HepG2 (cell line): ENCODE data around the gene ZNF771. TPM values are rescaled to one million over a fixed set of nuclear protein-coding genes. Genes with fewer than 3 reads are reported as not detected.

Experiments used
- CHD4 ChIP-seq: fragments of 200-600 bp; sonication (generic); IDR thresholded peaks from 2 replicates; pipeline ENCODE4 v1.7.0; 2017; ENCODE audit warnings: mild to moderate bottlenecking, low read length, borderline replicate concordance
- DPF2 ChIP-seq: sonication (generic); formaldehyde crosslinking; IDR thresholded peaks from 2 replicates; pipeline ENCODE4 v1.4.0; 2020; ENCODE audit warnings: mild to moderate bottlenecking, low read depth, missing genetic modification reagents, borderline replicate concordance
- EP300 ChIP-seq, 3 experiments: sonication (generic) in 1 of 3; formaldehyde crosslinking in 1 of 3; IDR thresholded peaks; 2 replicates each; pipeline versions ENCODE4 v1.5.1 to v1.6.1; 2011 to 2020; ENCODE audit warnings: low read depth in 2 of 3, low read length in 2 of 3, borderline replicate concordance in 1 of 3, improper control_type of control experiment in 1 of 3, mild to moderate bottlenecking in 1 of 3, missing genetic modification reagents in 1 of 3, moderate library complexity in 1 of 3
- GFI1 ChIP-seq: sonication (generic); formaldehyde crosslinking; IDR thresholded peaks from 2 replicates; pipeline ENCODE4 v1.5.0; 2020; ENCODE audit warnings: missing genetic modification reagents, mild to moderate bottlenecking, borderline replicate concordance
- HOXA3 ChIP-seq: sonication (generic); formaldehyde crosslinking; IDR thresholded peaks from 2 replicates; pipeline ENCODE4 v1.5.0; 2020; ENCODE audit warnings: missing genetic modification reagents
- KLF11 ChIP-seq: IDR thresholded peaks from 2 replicates; pipeline ENCODE4 v1.6.1; 2016; ENCODE audit warnings: missing compliant biosample characterization
- MYNN ChIP-seq: sonication (generic); formaldehyde crosslinking; IDR thresholded peaks from 2 replicates; pipeline ENCODE4 v1.4.0; 2020; ENCODE audit warnings: mild to moderate bottlenecking, low read depth, missing genetic modification reagents
- NFKB2 ChIP-seq: sonication (generic); formaldehyde crosslinking; IDR thresholded peaks from 2 replicates; pipeline ENCODE4 v1.4.0; 2020; ENCODE audit warnings: missing genetic modification reagents, borderline replicate concordance
- POLR2A ChIP-seq, 2 experiments: IDR thresholded peaks; 2 replicates each; pipeline ENCODE4 v1.6.1; 2011; ENCODE audit warnings: low read depth in 2 of 2, low read length in 2 of 2, mild to moderate bottlenecking in 1 of 2, moderate library complexity in 1 of 2; ENCODE audit not compliant: insufficient read depth in 1 of 2
- SMARCC2 ChIP-seq: fragments of 450-650 bp; IDR thresholded peaks from 2 replicates; pipeline ENCODE4 v1.6.1; 2017; ENCODE audit warnings: antibody characterized with exemption, mild to moderate bottlenecking
- U2AF1 ChIP-seq: fragments of 200-400 bp; formaldehyde crosslinking; optimal IDR thresholded peaks from 2 replicates; pipeline ENCODE3; 2017; ENCODE audit warnings: mild to moderate bottlenecking, low read depth, low read length
- ZFP90 ChIP-seq: sonication (generic); formaldehyde crosslinking; IDR thresholded peaks from 2 replicates; pipeline ENCODE4 v1.8.0; 2022; ENCODE audit warnings: missing genetic modification reagents, mild to moderate bottlenecking, inconsistent platforms, borderline replicate concordance
- ZNF17 ChIP-seq: sonication (generic); formaldehyde crosslinking; IDR thresholded peaks from 2 replicates; pipeline ENCODE4 v1.5.0; 2020; ENCODE audit warnings: mild to moderate bottlenecking, missing genetic modification reagents
- polyA plus RNA-seq, 8 experiments: library from polyadenylated mRNA; depleted of rRNA in 3 of 8; stranded (reverse) in 7 of 8; unstranded in 1 of 8; fragments of >200 nt; fragmentation: Illumina TruSeq in 4 of 8; extraction: Trizol in 4 of 8; gene quantifications; 2 replicates each; pipeline versions ENCODE4 v1.2.1 to v1.2.3, GENCODE V29; 2011 to 2016; ENCODE audit warnings: low read depth in 4 of 8, missing spikeins in 1 of 8, mixed read lengths in 1 of 8; ENCODE audit not compliant: insufficient read depth in 1 of 8
- total RNA-seq, 5 experiments: library from RNA; depleted of rRNA; stranded (reverse); fragments of >200 nt; fragmentation: Illumina TruSeq; extraction: Trizol; gene quantifications; 2 replicates each; pipeline ENCODE4 v1.2.3, GENCODE V29; 2016; ENCODE audit warnings: low read depth in 1 of 5
- TF ChIP-seq, protein P1 (sequence below): sonication (generic); formaldehyde crosslinking; IDR thresholded peaks from 2 replicates; pipeline ENCODE4 v1.4.0; 2020; ENCODE audit warnings: mild to moderate bottlenecking, missing genetic modification reagents, borderline replicate concordance
- TF ChIP-seq, protein P2 (sequence below): fragments of 450-650 bp; IDR thresholded peaks from 2 replicates; pipeline ENCODE4 v1.6.1; 2017; ENCODE audit warnings: mild to moderate bottlenecking
- TF ChIP-seq, protein P3 (sequence below): sonication (generic); formaldehyde crosslinking; conservative IDR thresholded peaks from 2 replicates; pipeline ENCODE4 v1.8.1; 2023; ENCODE audit warnings: missing genetic modification reagents
- TF ChIP-seq, protein P4 (sequence below): sonication (generic); formaldehyde crosslinking; IDR thresholded peaks from 2 replicates; pipeline ENCODE4 v1.9.0; 2022; ENCODE audit warnings: low read depth, missing genetic modification reagents

ZNF771 gene
- total and polyA plus RNA-seq, 2 of the 13 experiments (the other 11 are each of a cell fraction or from before 2014, with no cell fraction given), result 5.0 to 11.8 TPM

DNA sequence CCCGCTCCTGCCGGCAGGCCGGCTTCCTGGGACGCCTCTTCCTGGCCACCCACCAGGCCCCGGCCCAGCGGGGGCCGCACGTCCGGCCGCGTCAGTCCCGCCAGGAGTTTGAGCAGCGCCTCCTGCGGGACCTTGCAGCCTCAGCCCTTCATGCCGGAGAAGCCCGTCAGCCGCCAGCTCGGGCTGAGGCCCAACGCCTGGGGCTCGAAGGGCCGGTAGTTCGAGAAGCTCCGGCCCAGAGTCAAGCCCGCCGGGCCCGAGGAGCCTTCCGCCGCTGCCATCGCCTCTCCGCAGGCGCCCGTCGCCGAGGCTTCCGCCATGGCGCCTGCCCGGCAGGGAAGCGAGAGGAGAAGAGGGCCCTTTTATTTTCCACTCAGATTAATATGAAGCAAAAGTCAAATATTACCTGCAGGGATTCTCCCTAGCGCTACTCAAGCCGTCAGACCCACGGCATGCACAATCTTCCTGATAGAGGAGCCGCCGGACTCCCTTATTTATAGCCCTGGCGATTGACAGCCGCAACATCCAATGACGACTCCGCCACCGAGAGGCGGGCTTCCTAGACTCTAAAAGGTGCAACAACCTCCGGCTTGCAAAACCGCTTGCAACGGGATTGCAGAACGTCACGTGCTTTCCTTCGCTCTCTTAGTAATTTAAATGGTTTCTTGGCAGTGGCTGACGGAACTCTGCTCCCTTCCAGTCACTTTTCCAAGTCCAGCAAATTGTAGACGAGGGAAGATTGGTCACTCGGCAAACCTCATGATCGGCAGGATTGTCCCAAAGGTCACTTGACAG is 38.2 kb downstream of the ZNF771 start, which contains the start of gene SEPHS2 (continued):
- TF ChIP-seq, protein P1, sequence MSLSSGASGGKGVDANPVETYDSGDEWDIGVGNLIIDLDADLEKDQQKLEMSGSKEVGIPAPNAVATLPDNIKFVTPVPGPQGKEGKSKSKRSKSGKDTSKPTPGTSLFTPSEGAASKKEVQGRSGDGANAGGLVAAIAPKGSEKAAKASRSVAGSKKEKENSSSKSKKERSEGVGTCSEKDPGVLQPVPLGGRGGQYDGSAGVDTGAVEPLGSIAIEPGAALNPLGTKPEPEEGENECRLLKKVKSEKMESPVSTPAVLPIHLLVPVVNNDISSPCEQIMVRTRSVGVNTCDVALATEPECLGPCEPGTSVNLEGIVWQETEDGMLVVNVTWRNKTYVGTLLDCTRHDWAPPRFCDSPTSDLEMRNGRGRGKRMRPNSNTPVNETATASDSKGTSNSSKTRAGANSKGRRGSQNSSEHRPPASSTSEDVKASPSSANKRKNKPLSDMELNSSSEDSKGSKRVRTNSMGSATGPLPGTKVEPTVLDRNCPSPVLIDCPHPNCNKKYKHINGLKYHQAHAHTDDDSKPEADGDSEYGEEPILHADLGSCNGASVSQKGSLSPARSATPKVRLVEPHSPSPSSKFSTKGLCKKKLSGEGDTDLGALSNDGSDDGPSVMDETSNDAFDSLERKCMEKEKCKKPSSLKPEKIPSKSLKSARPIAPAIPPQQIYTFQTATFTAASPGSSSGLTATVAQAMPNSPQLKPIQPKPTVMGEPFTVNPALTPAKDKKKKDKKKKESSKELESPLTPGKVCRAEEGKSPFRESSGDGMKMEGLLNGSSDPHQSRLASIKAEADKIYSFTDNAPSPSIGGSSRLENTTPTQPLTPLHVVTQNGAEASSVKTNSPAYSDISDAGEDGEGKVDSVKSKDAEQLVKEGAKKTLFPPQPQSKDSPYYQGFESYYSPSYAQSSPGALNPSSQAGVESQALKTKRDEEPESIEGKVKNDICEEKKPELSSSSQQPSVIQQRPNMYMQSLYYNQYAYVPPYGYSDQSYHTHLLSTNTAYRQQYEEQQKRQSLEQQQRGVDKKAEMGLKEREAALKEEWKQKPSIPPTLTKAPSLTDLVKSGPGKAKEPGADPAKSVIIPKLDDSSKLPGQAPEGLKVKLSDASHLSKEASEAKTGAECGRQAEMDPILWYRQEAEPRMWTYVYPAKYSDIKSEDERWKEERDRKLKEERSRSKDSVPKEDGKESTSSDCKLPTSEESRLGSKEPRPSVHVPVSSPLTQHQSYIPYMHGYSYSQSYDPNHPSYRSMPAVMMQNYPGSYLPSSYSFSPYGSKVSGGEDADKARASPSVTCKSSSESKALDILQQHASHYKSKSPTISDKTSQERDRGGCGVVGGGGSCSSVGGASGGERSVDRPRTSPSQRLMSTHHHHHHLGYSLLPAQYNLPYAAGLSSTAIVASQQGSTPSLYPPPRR (CRISPR knock-in tag), result peak; percentile 61; the same call in 1 of the 2 replicates
- TF ChIP-seq POLR2A (IDR thresholded peaks at IDR 0.05; ENCODE audit: insufficient read depth in 1 of 2, low read depth in 2 of 2, low read length in 2 of 2) (peak; percentile 92 to 100), HOXA3 (CRISPR knock-in tag) (peak; percentile 83), CHD4 (no peak), KLF11 (CRISPR knock-in tag) (peak; percentile 71; the same call in 1 of the 2 replicates), GFI1 (CRISPR knock-in tag) (0 out of 2 replicates have a peak, but pooled peaks have one; percentile 25), SMARCC2 (no peak), ZNF17 (CRISPR knock-in tag) (no peak), NFKB2 (no peak), ZFP90 (CRISPR knock-in tag) (no peak), EP300 (IDR thresholded peaks at IDR 0.05; ENCODE audit: low read depth in 2 of 2, low read length in 2 of 2) (peak in 1 of 2 experiments; percentile 41; a peak in 1 of 4 replicates), EP300 (CRISPR knock-in tag; IDR thresholded peaks at IDR 0.05; ENCODE audit: borderline replicate concordance) (peak; percentile 60; the same call in 1 of the 2 replicates), MYNN (CRISPR knock-in tag) (peak; percentile 47; the same call in 1 of the 2 replicates), DPF2 (0 out of 2 replicates have a peak, but pooled peaks have one; percentile 35), U2AF1 (no peak)
- TF ChIP-seq, protein P2, sequence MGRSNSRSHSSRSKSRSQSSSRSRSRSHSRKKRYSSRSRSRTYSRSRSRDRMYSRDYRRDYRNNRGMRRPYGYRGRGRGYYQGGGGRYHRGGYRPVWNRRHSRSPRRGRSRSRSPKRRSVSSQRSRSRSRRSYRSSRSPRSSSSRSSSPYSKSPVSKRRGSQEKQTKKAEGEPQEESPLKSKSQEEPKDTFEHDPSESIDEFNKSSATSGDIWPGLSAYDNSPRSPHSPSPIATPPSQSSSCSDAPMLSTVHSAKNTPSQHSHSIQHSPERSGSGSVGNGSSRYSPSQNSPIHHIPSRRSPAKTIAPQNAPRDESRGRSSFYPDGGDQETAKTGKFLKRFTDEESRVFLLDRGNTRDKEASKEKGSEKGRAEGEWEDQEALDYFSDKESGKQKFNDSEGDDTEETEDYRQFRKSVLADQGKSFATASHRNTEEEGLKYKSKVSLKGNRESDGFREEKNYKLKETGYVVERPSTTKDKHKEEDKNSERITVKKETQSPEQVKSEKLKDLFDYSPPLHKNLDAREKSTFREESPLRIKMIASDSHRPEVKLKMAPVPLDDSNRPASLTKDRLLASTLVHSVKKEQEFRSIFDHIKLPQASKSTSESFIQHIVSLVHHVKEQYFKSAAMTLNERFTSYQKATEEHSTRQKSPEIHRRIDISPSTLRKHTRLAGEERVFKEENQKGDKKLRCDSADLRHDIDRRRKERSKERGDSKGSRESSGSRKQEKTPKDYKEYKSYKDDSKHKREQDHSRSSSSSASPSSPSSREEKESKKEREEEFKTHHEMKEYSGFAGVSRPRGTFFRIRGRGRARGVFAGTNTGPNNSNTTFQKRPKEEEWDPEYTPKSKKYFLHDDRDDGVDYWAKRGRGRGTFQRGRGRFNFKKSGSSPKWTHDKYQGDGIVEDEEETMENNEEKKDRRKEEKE, result no peak
- TF ChIP-seq, protein P3, sequence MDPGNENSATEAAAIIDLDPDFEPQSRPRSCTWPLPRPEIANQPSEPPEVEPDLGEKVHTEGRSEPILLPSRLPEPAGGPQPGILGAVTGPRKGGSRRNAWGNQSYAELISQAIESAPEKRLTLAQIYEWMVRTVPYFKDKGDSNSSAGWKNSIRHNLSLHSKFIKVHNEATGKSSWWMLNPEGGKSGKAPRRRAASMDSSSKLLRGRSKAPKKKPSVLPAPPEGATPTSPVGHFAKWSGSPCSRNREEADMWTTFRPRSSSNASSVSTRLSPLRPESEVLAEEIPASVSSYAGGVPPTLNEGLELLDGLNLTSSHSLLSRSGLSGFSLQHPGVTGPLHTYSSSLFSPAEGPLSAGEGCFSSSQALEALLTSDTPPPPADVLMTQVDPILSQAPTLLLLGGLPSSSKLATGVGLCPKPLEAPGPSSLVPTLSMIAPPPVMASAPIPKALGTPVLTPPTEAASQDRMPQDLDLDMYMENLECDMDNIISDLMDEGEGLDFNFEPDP (CRISPR knock-in tag), result no peak
- TF ChIP-seq, protein P4, sequence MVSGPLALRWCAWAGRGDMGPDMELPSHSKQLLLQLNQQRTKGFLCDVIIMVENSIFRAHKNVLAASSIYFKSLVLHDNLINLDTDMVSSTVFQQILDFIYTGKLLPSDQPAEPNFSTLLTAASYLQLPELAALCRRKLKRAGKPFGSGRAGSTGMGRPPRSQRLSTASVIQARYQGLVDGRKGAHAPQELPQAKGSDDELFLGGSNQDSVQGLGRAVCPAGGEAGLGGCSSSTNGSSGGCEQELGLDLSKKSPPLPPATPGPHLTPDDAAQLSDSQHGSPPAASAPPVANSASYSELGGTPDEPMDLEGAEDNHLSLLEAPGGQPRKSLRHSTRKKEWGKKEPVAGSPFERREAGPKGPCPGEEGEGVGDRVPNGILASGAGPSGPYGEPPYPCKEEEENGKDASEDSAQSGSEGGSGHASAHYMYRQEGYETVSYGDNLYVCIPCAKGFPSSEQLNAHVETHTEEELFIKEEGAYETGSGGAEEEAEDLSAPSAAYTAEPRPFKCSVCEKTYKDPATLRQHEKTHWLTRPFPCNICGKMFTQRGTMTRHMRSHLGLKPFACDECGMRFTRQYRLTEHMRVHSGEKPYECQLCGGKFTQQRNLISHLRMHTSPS (CRISPR knock-in tag), result no peak
